Measurements from ENCODE around the gene PATJ. TPM values are rescaled to one million over a fixed set of nuclear protein-coding genes. Genes with fewer than 3 reads are reported as not detected.
"Not testable (repeated sequence)": the region's sequence is repeated elsewhere in the genome, so short reads cannot be mapped to it uniquely, and the experiment has no call there.

Gene PATJ
- total and polyA plus RNA-seq, 3 donors from 2014 or later, result 12.9 to 44.5 (median 21.6) TPM

GRCh38 chr1:61888808-61889207 is 146.5 kb downstream of the PATJ start:
- intact Hi-C loops (cut with DNase I; ENCODE audit: low total_unique reads), result no loop called here
- TF ChIP-seq POLR2A (IDR thresholded peaks at IDR 0.05) (no peak), CTCF (IDR thresholded peaks at IDR 0.05) (no peak)
- no peaks in the 10 kb centered on the region for H3K27me3 ChIP-seq
- no peak overlapping the region for H3K4me3 ChIP-seq
- H3K4me1 ChIP-seq, result peaks cover 5% of the 10 kb centered on the region
- no peaks in the 10 kb centered on the region for H3K36me3 ChIP-seq (ENCODE audit: low read depth, missing control alignments)
- H3K27ac ChIP-seq, result no peak overlapping the region
- no peak for DNase-seq
- 88 to 93% methylated on average over 1 of the region's 1 CpG for WGBS, 2 donors
- no peaks in the 10 kb centered on the region for H3K9me3 ChIP-seq

- H3K4me1 ChIP-seq; H3K27ac ChIP-seq; H3K36me3 ChIP-seq (ENCODE audit: low read depth, missing control alignments); intact Hi-C loops (cut with DNase I; ENCODE audit: low total_unique reads); H3K4me3 ChIP-seq; H3K9me3 ChIP-seq; H3K27me3 ChIP-seq; DNase-seq: not testable (repeated sequence)
Measured at GRCh38 chr1:61890435-61890834, 148.2 kb downstream of the PATJ start.

GRCh38 chr1:61892977-61893376 is 150.7 kb downstream of the PATJ start:
- intact Hi-C loops (cut with DNase I; ENCODE audit: low total_unique reads), result no loop called here
- TF ChIP-seq POLR2A (IDR thresholded peaks at IDR 0.05), result no peak
- no peak for TF ChIP-seq CTCF (IDR thresholded peaks at IDR 0.05)
- no peak for DNase-seq
- Histone ChIP-seq H3K9me3 (no peaks in the 10 kb centered on the region), H3K36me3 (ENCODE audit: low read depth, missing control alignments) (no peaks in the 10 kb centered on the region), H3K4me1 (no peaks in the 10 kb centered on the region), H3K27me3 (no peaks in the 10 kb centered on the region), H3K4me3 (no peak overlapping the region), H3K27ac (no peak overlapping the region)
- WGBS, 2 donors, result 92 to 93% methylated on average over 2 of the region's 2 CpGs

GRCh38 chr1:61894296-61894695 is 152.0 kb downstream of the PATJ start:
- H3K9me3 ChIP-seq; intact Hi-C loops (cut with DNase I; ENCODE audit: low total_unique reads); H3K36me3 ChIP-seq (ENCODE audit: low read depth, missing control alignments); H3K4me3 ChIP-seq; DNase-seq; H3K27ac ChIP-seq; H3K4me1 ChIP-seq; H3K27me3 ChIP-seq: not testable (repeated sequence)
- 93 to 96% methylated on average over 2 of the region's 2 CpGs for WGBS, 2 donors

GRCh38 chr1:61895175-61895574 is 152.9 kb downstream of the PATJ start:
- no peak for DNase-seq
- TF ChIP-seq POLR2A (IDR thresholded peaks at IDR 0.05) (no peak), CTCF (IDR thresholded peaks at IDR 0.05) (no peak)
- Histone ChIP-seq H3K27ac (no peak overlapping the region), H3K27me3 (no peaks in the 10 kb centered on the region), H3K4me3 (no peak overlapping the region), H3K9me3 (no peaks in the 10 kb centered on the region), H3K36me3 (ENCODE audit: low read depth, missing control alignments) (no peaks in the 10 kb centered on the region), H3K4me1 (no peaks in the 10 kb centered on the region)
- intact Hi-C loops (cut with DNase I; ENCODE audit: low total_unique reads), result no loop called here
- 0% methylated on average over 1 to 2 of the region's 2 CpGs for WGBS, 2 donors

GRCh38 chr1:61898658-61899057 is 156.4 kb downstream of the PATJ start:
- no peak overlapping the region for H3K27ac ChIP-seq
- no peaks in the 10 kb centered on the region for H3K9me3 ChIP-seq
- TF ChIP-seq CTCF (IDR thresholded peaks at IDR 0.05) (no peak), POLR2A (IDR thresholded peaks at IDR 0.05) (no peak)
- intact Hi-C loops (cut with DNase I; ENCODE audit: low total_unique reads), result no loop called here
- no peaks in the 10 kb centered on the region for H3K27me3 ChIP-seq
- no peaks in the 10 kb centered on the region for H3K36me3 ChIP-seq (ENCODE audit: low read depth, missing control alignments)
- H3K4me3 ChIP-seq, result no peak overlapping the region
- 97 to 99% methylated on average over 3 of the region's 3 CpGs for WGBS, 2 donors
- H3K4me1 ChIP-seq, result no peaks in the 10 kb centered on the region
- DNase-seq, result no peak

Data from testis (tissue), 3 donors.